ENCODE measurements around the gene MNAT1. TPM values are rescaled to one million over a fixed set of nuclear protein-coding genes. Genes with fewer than 3 reads are reported as not detected.
A peak's percentile ranks its signal among the peaks of the same experiment; 100 is the strongest.

The MNAT1 gene
- total RNA-seq, 1 experiment from 2014 or later = 79.7 TPM

DNA sequence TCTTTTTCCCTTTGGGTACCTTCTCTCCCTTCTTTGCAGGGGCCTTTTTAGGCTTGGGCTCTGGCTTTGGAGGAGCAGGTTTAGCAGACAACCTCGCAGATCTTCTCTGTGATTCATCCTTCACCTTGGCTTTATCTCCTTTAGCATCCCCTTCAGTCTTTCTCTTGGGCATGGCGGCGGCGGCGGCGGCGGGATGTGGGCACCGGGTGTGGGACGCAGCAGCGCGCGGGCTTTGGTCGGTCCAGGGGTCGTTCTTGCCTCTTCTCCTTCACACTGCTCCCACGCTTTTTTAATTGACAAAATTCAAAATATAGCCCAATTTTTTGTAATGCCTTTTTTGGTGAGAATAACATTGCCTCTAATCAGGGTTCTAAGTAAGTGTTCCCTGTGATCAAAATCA lies 237.7 kb downstream of the MNAT1 start:
- H3K27ac ChIP-seq = no peak overlapping the region
- H2AFZ ChIP-seq = no peak overlapping the region
- peaks cover 31% of the 10 kb centered on the region for H3K36me3 ChIP-seq (ENCODE audit: low read depth)
- no peaks in the 10 kb centered on the region for H3K4me1 ChIP-seq (replicated peaks; ENCODE audit: insufficient read depth)
- no peaks in the 10 kb centered on the region for H4K20me1 ChIP-seq (ENCODE audit: insufficient read depth)
- ChIA-PET CTCF (no interaction called here), POLR2A (ENCODE audit: unreplicated experiment) (no interaction called here)
- H3F3A ChIP-seq (ENCODE audit: insufficient read depth, low read depth) = peaks cover 13% of the 10 kb centered on the region
- BruUV-seq (replicated peaks) = no TSS peak
- TF ChIP-seq, protein P1, sequence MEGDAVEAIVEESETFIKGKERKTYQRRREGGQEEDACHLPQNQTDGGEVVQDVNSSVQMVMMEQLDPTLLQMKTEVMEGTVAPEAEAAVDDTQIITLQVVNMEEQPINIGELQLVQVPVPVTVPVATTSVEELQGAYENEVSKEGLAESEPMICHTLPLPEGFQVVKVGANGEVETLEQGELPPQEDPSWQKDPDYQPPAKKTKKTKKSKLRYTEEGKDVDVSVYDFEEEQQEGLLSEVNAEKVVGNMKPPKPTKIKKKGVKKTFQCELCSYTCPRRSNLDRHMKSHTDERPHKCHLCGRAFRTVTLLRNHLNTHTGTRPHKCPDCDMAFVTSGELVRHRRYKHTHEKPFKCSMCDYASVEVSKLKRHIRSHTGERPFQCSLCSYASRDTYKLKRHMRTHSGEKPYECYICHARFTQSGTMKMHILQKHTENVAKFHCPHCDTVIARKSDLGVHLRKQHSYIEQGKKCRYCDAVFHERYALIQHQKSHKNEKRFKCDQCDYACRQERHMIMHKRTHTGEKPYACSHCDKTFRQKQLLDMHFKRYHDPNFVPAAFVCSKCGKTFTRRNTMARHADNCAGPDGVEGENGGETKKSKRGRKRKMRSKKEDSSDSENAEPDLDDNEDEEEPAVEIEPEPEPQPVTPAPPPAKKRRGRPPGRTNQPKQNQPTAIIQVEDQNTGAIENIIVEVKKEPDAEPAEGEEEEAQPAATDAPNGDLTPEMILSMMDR (conservative IDR thresholded peaks at IDR 0.05) = no peak
- TF ChIP-seq EZH2 (IDR thresholded peaks at IDR 0.05; ENCODE audit: low read depth) = no peak
- no peaks in the 10 kb centered on the region for H3K9me3 ChIP-seq (ENCODE audit: insufficient read depth, low read depth)
- H3K9me2 ChIP-seq (ENCODE audit: insufficient read depth) = no peaks in the 10 kb centered on the region
- no peak overlapping the region for H3K4me2 ChIP-seq
- no peak for DNase-seq
- H3K79me2 ChIP-seq (ENCODE audit: low read depth) = 0 out of 2 replicates have a peak, but pooled peaks cover 6% of the 10 kb centered on the region
- intact Hi-C loops (cut with micrococcal nuclease; ENCODE audit: unreplicated experiment) = no loop called here
- H3K27me3 ChIP-seq (ENCODE audit: insufficient read depth, low read depth) = no peaks in the 10 kb centered on the region
- no peak overlapping the region for H3K4me3 ChIP-seq

DNA sequence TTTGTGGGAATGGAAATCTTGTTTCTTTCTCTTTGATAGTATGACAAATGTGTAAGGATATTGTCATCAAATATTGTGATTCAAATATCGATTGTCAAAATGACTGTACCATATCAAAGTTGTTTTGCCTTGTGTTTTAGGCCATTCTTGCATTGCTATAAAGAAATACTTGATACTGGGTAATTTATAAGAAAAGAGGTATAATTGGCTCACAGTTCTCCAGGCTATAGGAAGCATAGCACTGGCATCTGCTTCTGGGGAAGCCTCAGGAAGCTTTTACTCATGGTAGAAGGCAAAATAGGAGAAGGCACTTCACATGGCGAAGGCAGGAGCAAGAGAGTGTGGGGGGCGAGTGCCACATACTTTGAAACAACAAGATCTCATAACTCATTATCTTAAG lies 238.5 kb downstream of the MNAT1 start:
- CTCF ChIA-PET = no interaction called here
- Histone ChIP-seq H3K4me2 (no peak overlapping the region), H3K4me1 (replicated peaks; ENCODE audit: insufficient read depth) (peaks cover 2% of the 10 kb centered on the region; the same call in 1 of the 2 replicates), H3K9me2 (ENCODE audit: insufficient read depth) (no peaks in the 10 kb centered on the region), H4K20me1 (ENCODE audit: insufficient read depth) (no peaks in the 10 kb centered on the region), H3K9me3 (ENCODE audit: insufficient read depth, low read depth) (no peaks in the 10 kb centered on the region), H2AFZ (no peak overlapping the region), H3K27ac (no peak overlapping the region), H3K4me3 (no peak overlapping the region), H3K36me3 (ENCODE audit: low read depth) (peaks cover 36% of the 10 kb centered on the region), H3K79me2 (ENCODE audit: low read depth) (peaks cover 14% of the 10 kb centered on the region; the same call in 1 of the 2 replicates), H3F3A (ENCODE audit: insufficient read depth, low read depth) (peaks cover 13% of the 10 kb centered on the region), H3K27me3 (ENCODE audit: insufficient read depth, low read depth) (no peaks in the 10 kb centered on the region)
- no peak for DNase-seq
- POLR2A ChIA-PET (ENCODE audit: unreplicated experiment) = no interaction called here
- TF ChIP-seq EZH2 (IDR thresholded peaks at IDR 0.05; ENCODE audit: low read depth) = no peak
- TF ChIP-seq, protein P1 (conservative IDR thresholded peaks at IDR 0.05) = no peak
- BruUV-seq (replicated peaks) = no TSS peak
- intact Hi-C loops (cut with micrococcal nuclease; ENCODE audit: unreplicated experiment) = no loop called here

DNA sequence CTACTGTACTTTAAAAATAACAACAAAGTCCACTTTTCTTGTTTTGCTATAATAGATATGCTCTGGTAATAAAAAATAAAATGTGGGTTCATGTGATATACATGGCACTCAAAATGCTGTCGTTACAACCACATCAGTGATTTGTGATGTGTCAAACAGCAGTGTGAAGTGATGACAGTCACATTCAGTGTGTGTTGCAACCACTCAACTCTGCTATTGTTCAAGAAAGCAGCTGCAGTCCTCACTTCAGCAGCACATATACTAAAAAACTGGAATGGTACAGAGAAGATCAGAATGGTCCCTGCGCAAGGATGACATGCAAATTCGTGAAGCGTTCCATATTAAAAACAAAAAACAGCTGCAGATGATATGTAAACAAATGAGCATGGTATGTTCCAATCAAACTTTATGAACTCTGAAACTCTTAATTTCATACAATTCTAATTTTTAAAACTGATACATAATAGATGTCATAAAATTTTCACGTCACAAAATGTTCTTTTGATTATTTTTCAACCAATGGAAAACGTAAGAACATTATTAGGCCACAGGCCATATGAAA lies 239.6 kb downstream of the MNAT1 start:
- no peaks in the 10 kb centered on the region for H3K27me3 ChIP-seq (ENCODE audit: insufficient read depth, low read depth)
- peaks cover 12% of the 10 kb centered on the region for H3K4me1 ChIP-seq (replicated peaks; ENCODE audit: insufficient read depth)
- peak in 1 of 2 experiments; percentile 19 for DNase-seq
- no peak overlapping the region for H2AFZ ChIP-seq
- intact Hi-C loops (cut with micrococcal nuclease; ENCODE audit: unreplicated experiment) = no loop called here
- H3K36me3 ChIP-seq (ENCODE audit: low read depth) = peaks cover 43% of the 10 kb centered on the region
- H3K4me3 ChIP-seq = no peak overlapping the region
- no peak overlapping the region for H3K4me2 ChIP-seq
- H3K27ac ChIP-seq = no peak overlapping the region
- CTCF ChIA-PET = no interaction called here
- no peaks in the 10 kb centered on the region for H3K9me3 ChIP-seq (ENCODE audit: insufficient read depth, low read depth)
- peaks cover 25% of the 10 kb centered on the region for H3K79me2 ChIP-seq (ENCODE audit: low read depth)
- no TSS peak for BruUV-seq (replicated peaks)
- no peaks in the 10 kb centered on the region for H3K9me2 ChIP-seq (ENCODE audit: insufficient read depth)
- H4K20me1 ChIP-seq (ENCODE audit: insufficient read depth) = no peaks in the 10 kb centered on the region
- peaks cover 13% of the 10 kb centered on the region for H3F3A ChIP-seq (ENCODE audit: insufficient read depth, low read depth)
- no peak for TF ChIP-seq EZH2 (IDR thresholded peaks at IDR 0.05; ENCODE audit: low read depth)
- TF ChIP-seq, protein P1 (conservative IDR thresholded peaks at IDR 0.05) = no peak
- POLR2A ChIA-PET (ENCODE audit: unreplicated experiment) = no interaction called here

Measured in PC-9 (cell line).